SU-DHL-6 (cell line): ENCODE results near the gene PTPN20.

Experiments used
- H2AFZ ChIP-seq: fragments of 200-600 bp; sonication (generic); 2 replicates; pipeline ENCODE4 v1.6.1; 2014; ENCODE audit warnings: low read depth, mild to moderate bottlenecking, moderate library complexity, mixed read lengths, antibody characterized with exemption, low read length; ENCODE audit not compliant: severe bottlenecking
- H3F3A ChIP-seq: fragments of 200-600 bp; shearing (Covaris generic); 2 replicates; pipeline ENCODE4 v1.6.0; 2016; ENCODE audit warnings: antibody characterized with exemption, mild to moderate bottlenecking; ENCODE audit not compliant: insufficient read depth
- H3K27ac ChIP-seq: fragments of 200-600 bp; sonication (generic); 2 replicates; pipeline ENCODE4 v1.5.1; 2016; ENCODE audit warnings: low read depth, mild to moderate bottlenecking, low read length, moderate library complexity, mixed read lengths
- H3K27me3 ChIP-seq: fragments of 200-600 bp; sonication (generic), shearing (Covaris generic); 2 replicates; pipeline ENCODE4 v1.6.0; 2014; ENCODE audit warnings: mild to moderate bottlenecking, low read length
- H3K36me3 ChIP-seq: fragments of 200-600 bp; sonication (generic); 2 replicates; pipeline ENCODE4 v1.6.1; 2014; ENCODE audit warnings: mild to moderate bottlenecking, low read length, mixed read lengths
- H3K4me2 ChIP-seq: fragments of 300-600, 200-600 bp; shearing (Covaris generic), sonication (generic); 2 replicates; pipeline ENCODE4 v1.6.0; 2014; ENCODE audit warnings: low read length, low read depth, mild to moderate bottlenecking; ENCODE audit not compliant: poor library complexity, severe bottlenecking
- H3K4me3 ChIP-seq: fragments of 200-600 bp; sonication (generic); 2 replicates; pipeline ENCODE4 v1.5.1; 2014; ENCODE audit warnings: antibody characterized with exemption, low read length, mild to moderate bottlenecking, mixed read lengths; ENCODE audit not compliant: insufficient read depth, poor library complexity, severe bottlenecking
- H3K79me2 ChIP-seq: fragments of 200-600 bp; sonication (generic); 2 replicates; pipeline ENCODE4 v1.6.1; 2014; ENCODE audit warnings: mild to moderate bottlenecking, low read length, moderate library complexity; ENCODE audit not compliant: insufficient read depth
- H3K9ac ChIP-seq: fragments of 200-600 bp; sonication (generic); 2 replicates; pipeline ENCODE4 v1.7.0; 2014; ENCODE audit warnings: mild to moderate bottlenecking, low read length
- H3K9me2 ChIP-seq: fragments of 200-600 bp; sonication (generic); replicated peaks from 2 replicates; pipeline ENCODE4 v1.6.1; 2014; ENCODE audit warnings: low read length; ENCODE audit not compliant: insufficient read depth
- H3K9me3 ChIP-seq: fragments of 200-600 bp; sonication (generic); 2 replicates; pipeline ENCODE4 v1.6.1; 2014; ENCODE audit warnings: low read length, mixed read lengths; ENCODE audit not compliant: insufficient read depth
- H4K20me1 ChIP-seq: fragments of 200-600 bp; sonication (generic); 2 replicates; pipeline ENCODE4 v1.6.1; 2014; ENCODE audit warnings: low read depth, mild to moderate bottlenecking, antibody characterized with exemption, low read length, moderate library complexity, mixed read lengths
- CTCF ChIP-seq: fragments of 200-600 bp; sonication (generic); IDR thresholded peaks from one replicate; pipeline ENCODE4 v1.5.1; 2017; ENCODE audit warnings: antibody characterized with exemption, mild to moderate bottlenecking, low read length, moderate library complexity; ENCODE audit not compliant: insufficient read depth, poor library complexity, severe bottlenecking
- EZH2phosphoT487 ChIP-seq: fragments of 200-600 bp; sonication (generic), shearing (Covaris generic); conservative IDR thresholded peaks from 2 replicates; pipeline ENCODE4 v1.6.1; 2018; ENCODE audit warnings: mild to moderate bottlenecking, antibody characterized with exemption, low read length, moderate library complexity, mixed read lengths

Gene PTPN20

GRCh38 chr10:46998192-46998591 lies 87.0 kb downstream of the PTPN20 start:
- Histone ChIP-seq H3K4me3 (no peak overlapping the region), H3K79me2 (no peaks in the 10 kb centered on the region), H3F3A (no peaks in the 10 kb centered on the region), H3K36me3 (no peaks in the 10 kb centered on the region), H3K27ac (no peak overlapping the region), H2AFZ (no peak overlapping the region), H3K27me3 (no peaks in the 10 kb centered on the region), H3K9me3 (no peaks in the 10 kb centered on the region), H3K9ac (no peak overlapping the region), H4K20me1 (no peaks in the 10 kb centered on the region), H3K9me2 (no peaks in the 10 kb centered on the region), H3K4me2 (no peak overlapping the region)
- TF ChIP-seq CTCF (no peak), EZH2phosphoT487 (no peak)

GRCh38 chr10:46998595-46998994 lies 87.4 kb downstream of the PTPN20 start:
- Histone ChIP-seq H3K27ac (no peak overlapping the region), H3K27me3 (no peaks in the 10 kb centered on the region), H2AFZ (no peak overlapping the region), H4K20me1 (no peaks in the 10 kb centered on the region), H3K9ac (no peak overlapping the region), H3K79me2 (no peaks in the 10 kb centered on the region), H3K4me3 (no peak overlapping the region), H3K9me3 (no peaks in the 10 kb centered on the region), H3F3A (no peaks in the 10 kb centered on the region), H3K4me2 (no peak overlapping the region), H3K36me3 (no peaks in the 10 kb centered on the region), H3K9me2 (no peaks in the 10 kb centered on the region)
- TF ChIP-seq EZH2phosphoT487 (no peak), CTCF (no peak)

GRCh38 chr10:46999217-46999616 lies 88.0 kb downstream of the PTPN20 start:
- TF ChIP-seq CTCF (no peak), EZH2phosphoT487 (no peak)
- Histone ChIP-seq H3K27me3 (no peaks in the 10 kb centered on the region), H3K36me3 (no peaks in the 10 kb centered on the region), H3K9me2 (no peaks in the 10 kb centered on the region), H2AFZ (no peak overlapping the region), H3K4me2 (no peak overlapping the region), H3F3A (no peaks in the 10 kb centered on the region), H3K9ac (no peak overlapping the region), H3K4me3 (no peak overlapping the region), H4K20me1 (no peaks in the 10 kb centered on the region), H3K79me2 (no peaks in the 10 kb centered on the region), H3K9me3 (no peaks in the 10 kb centered on the region), H3K27ac (no peak overlapping the region)

GRCh38 chr10:47008769-47009168 lies 97.5 kb downstream of the PTPN20 start:
- no peaks in the 10 kb centered on the region for H3K9me2 ChIP-seq
- H3K4me3 ChIP-seq = no peak overlapping the region
- no peak overlapping the region for H3K9ac ChIP-seq
- no peaks in the 10 kb centered on the region for H3K79me2 ChIP-seq
- no peak overlapping the region for H3K4me2 ChIP-seq
- no peaks in the 10 kb centered on the region for H4K20me1 ChIP-seq
- no peaks in the 10 kb centered on the region for H3K36me3 ChIP-seq
- H3F3A ChIP-seq = no peaks in the 10 kb centered on the region
- no peaks in the 10 kb centered on the region for H3K9me3 ChIP-seq
- no peak overlapping the region for H3K27ac ChIP-seq
- TF ChIP-seq CTCF (no peak), EZH2phosphoT487 (no peak)
- H2AFZ ChIP-seq = no peak overlapping the region
- no peaks in the 10 kb centered on the region for H3K27me3 ChIP-seq
